ENCODE results near the gene PTPRC.

PTPRC gene

DNA sequence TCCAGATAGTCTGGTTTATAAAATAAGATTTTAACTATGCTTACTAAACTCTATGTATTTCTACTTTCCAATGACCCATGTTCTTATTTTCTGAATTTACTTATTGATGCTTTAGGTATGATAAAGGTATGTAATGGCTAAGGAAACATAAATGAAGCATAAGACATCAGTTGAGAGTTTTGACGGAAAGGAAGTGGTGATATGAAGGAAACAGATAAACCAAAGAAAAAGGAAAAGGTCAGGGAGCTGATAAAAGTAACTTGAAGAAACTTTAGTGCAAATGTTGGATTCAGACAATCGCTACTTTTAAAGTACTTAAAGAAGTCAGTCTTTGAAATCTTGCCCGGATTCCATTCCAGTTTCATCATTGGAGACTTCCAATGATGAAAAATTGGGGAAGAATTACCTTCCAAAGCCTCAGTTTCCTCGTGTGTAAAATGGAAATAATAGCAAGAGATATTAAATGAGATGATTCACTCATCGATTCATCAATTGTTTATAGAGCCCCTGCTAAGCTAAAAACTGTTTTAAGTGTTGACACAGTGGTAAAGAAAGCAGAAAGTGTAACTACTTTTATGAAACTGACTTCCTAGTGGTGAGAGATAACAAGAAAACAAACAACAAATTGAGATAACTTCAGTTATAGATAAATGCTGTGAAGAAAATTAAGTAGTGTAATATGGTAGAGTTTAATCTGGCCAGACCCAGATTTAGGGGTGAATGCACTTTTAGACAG, 10.6 kb downstream of the PTPRC start:
- H3K27me3 ChIP-seq (ENCODE audit: insufficient read depth, low read depth, severe bottlenecking), result no peaks in the 10 kb centered on the region
- no peaks in the 10 kb centered on the region for H3K9me3 ChIP-seq (ENCODE audit: severe bottlenecking)
- no peak overlapping the region for H3K4me3 ChIP-seq (ENCODE audit: low read depth, low read length)
- TF ChIP-seq, protein P1, sequence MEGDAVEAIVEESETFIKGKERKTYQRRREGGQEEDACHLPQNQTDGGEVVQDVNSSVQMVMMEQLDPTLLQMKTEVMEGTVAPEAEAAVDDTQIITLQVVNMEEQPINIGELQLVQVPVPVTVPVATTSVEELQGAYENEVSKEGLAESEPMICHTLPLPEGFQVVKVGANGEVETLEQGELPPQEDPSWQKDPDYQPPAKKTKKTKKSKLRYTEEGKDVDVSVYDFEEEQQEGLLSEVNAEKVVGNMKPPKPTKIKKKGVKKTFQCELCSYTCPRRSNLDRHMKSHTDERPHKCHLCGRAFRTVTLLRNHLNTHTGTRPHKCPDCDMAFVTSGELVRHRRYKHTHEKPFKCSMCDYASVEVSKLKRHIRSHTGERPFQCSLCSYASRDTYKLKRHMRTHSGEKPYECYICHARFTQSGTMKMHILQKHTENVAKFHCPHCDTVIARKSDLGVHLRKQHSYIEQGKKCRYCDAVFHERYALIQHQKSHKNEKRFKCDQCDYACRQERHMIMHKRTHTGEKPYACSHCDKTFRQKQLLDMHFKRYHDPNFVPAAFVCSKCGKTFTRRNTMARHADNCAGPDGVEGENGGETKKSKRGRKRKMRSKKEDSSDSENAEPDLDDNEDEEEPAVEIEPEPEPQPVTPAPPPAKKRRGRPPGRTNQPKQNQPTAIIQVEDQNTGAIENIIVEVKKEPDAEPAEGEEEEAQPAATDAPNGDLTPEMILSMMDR (IDR thresholded peaks at IDR 0.05; ENCODE audit: low read depth, low read length), result no peak
- DNase-seq, result no peak
- H3K27ac ChIP-seq, result no peak overlapping the region
- no peaks in the 10 kb centered on the region for H3K36me3 ChIP-seq

DNA sequence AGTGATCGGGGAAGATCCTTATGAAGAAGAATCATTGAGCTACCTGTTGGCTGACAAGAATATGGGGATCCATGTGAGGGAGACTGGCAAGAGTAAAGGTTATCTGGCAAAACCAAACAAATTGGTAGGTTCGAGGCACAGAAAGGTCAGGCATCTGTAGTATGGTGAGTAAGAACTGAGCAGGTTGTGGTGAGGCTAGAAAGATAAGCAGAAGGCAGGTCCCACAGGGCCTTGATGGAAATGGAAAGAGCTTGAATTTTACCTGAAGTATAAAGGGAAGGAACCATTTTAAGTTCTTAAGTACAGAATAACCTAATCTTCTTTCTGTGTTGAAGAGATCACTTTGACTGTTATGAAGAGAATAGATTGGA, 11.1 kb downstream of the PTPRC start:
- no peak for DNase-seq
- TF ChIP-seq, protein P1 (IDR thresholded peaks at IDR 0.05; ENCODE audit: low read depth, low read length), result no peak
- Histone ChIP-seq H3K4me3 (ENCODE audit: low read depth, low read length) (no peak overlapping the region), H3K36me3 (no peaks in the 10 kb centered on the region), H3K27ac (no peak overlapping the region), H3K27me3 (ENCODE audit: insufficient read depth, low read depth, severe bottlenecking) (no peaks in the 10 kb centered on the region), H3K9me3 (ENCODE audit: severe bottlenecking) (no peaks in the 10 kb centered on the region)

- DNase-seq, result no peak
- Histone ChIP-seq H3K4me3 (ENCODE audit: low read depth, low read length) (no peak overlapping the region), H3K36me3 (no peaks in the 10 kb centered on the region), H3K9me3 (ENCODE audit: severe bottlenecking) (no peaks in the 10 kb centered on the region), H3K27ac (no peak overlapping the region), H3K27me3 (ENCODE audit: insufficient read depth, low read depth, severe bottlenecking) (no peaks in the 10 kb centered on the region)
- TF ChIP-seq, protein P1 (IDR thresholded peaks at IDR 0.05; ENCODE audit: low read depth, low read length), result no peak
Observed at GRCh38 chr1:198650506-198650905, 11.7 kb downstream of the PTPRC start.

GRCh38 chr1:198651650-198652400, 13.0 kb downstream of the PTPRC start:
- Histone ChIP-seq H3K27ac (no peak overlapping the region), H3K36me3 (no peaks in the 10 kb centered on the region), H3K4me3 (ENCODE audit: low read depth, low read length) (no peak overlapping the region), H3K27me3 (ENCODE audit: insufficient read depth, low read depth, severe bottlenecking) (no peaks in the 10 kb centered on the region), H3K9me3 (ENCODE audit: severe bottlenecking) (no peaks in the 10 kb centered on the region)
- TF ChIP-seq, protein P1 (IDR thresholded peaks at IDR 0.05; ENCODE audit: low read depth, low read length), result no peak
- DNase-seq, result no peak

DNA sequence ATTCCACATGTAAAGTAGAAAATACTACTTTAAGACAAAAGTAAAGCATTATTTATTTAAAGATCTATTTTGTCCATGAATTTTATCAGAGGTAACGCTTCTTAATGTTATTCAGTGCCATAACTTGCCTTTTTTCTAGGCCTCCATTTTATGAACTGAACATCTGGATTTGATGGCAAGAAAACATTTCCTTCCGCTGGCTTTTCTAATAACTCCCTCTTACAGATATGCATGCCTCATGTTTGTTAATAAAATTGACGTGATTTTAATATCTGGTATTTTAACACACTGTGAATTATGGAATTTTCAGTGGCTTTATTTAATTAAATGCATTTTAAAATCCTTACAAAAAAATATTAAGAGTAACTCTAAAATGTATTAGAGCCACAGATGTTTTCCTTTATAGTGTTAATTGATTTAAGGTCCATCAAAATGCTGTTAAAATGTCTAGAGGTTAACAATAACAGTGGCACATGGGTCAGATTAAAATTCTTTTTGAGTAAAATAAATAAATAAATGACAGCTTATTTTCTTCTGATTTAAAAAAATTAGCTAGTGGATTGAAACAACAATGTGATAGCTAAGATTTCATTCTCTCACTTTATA, 15.1 kb downstream of the PTPRC start:
- no peak overlapping the region for H3K4me3 ChIP-seq (ENCODE audit: low read depth, low read length)

More for the DNA sequence above, 15.1 kb downstream of the PTPRC start:
- no peak for DNase-seq
- TF ChIP-seq, protein P1 (IDR thresholded peaks at IDR 0.05; ENCODE audit: low read depth, low read length), result no peak
- Histone ChIP-seq H3K9me3 (ENCODE audit: severe bottlenecking) (no peaks in the 10 kb centered on the region), H3K27ac (no peak overlapping the region), H3K27me3 (ENCODE audit: insufficient read depth, low read depth, severe bottlenecking) (no peaks in the 10 kb centered on the region), H3K36me3 (no peaks in the 10 kb centered on the region)
